ENCODE measurements around the gene RPL18A.

GRCh38 chr19:17812099-17812498 lies 47.6 kb upstream of the RPL18A start:
- TF ChIP-seq CTCF (IDR thresholded peaks at IDR 0.05) (no peak), EZH2 (IDR thresholded peaks at IDR 0.05; ENCODE audit: borderline replicate concordance, insufficient read depth, low read depth, low read length, poor library complexity, severe bottlenecking) (no peak)

Measured in B cell (primary cell).